HG03060 (cell line): ENCODE results near the gene CRYBA2.

Source experiments
- ATAC-seq: cut with Tn5 transposase; IDR thresholded peaks from one replicate; pipeline ENCODE4 v1.9.1; 2021; ENCODE audit warnings: low read depth, moderate number of reproducible peaks; ENCODE audit not compliant: unreplicated experiment

Gene CRYBA2

DNA sequence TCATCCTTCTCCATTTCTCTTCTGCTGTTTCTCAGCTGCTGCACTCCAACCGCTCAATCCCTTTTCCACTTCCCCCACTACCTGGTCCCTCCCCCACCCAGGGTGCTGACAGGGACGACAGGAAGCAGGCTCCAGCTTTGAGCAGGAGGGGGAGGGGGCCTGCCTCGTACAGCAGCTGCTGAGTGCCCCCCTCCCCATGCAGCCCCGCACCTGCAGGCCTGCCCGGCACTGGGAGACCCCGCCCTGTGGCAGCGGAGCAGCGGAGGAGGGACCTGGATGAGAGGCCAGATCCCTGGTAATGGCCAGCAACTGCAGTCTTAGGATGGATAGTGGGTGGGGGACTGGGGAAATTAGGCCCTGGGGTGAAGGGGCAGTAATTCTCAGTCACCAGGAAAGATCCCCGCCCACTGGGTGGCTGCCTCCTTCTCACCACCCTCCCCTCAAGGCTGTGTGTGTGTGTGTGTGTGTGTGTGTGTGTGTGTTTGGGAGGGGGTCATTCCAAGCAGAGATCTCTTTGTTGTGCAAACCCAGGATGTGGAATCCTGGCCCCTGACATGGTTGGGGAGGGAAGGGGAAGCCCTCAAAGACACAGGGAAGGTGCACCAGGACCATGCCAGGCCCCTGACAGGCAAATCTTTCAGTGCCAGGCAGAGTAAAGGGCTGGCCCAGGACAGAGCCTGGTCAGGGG is 6.8 kb upstream of the CRYBA2 start:
- no peak for ATAC-seq

DNA sequence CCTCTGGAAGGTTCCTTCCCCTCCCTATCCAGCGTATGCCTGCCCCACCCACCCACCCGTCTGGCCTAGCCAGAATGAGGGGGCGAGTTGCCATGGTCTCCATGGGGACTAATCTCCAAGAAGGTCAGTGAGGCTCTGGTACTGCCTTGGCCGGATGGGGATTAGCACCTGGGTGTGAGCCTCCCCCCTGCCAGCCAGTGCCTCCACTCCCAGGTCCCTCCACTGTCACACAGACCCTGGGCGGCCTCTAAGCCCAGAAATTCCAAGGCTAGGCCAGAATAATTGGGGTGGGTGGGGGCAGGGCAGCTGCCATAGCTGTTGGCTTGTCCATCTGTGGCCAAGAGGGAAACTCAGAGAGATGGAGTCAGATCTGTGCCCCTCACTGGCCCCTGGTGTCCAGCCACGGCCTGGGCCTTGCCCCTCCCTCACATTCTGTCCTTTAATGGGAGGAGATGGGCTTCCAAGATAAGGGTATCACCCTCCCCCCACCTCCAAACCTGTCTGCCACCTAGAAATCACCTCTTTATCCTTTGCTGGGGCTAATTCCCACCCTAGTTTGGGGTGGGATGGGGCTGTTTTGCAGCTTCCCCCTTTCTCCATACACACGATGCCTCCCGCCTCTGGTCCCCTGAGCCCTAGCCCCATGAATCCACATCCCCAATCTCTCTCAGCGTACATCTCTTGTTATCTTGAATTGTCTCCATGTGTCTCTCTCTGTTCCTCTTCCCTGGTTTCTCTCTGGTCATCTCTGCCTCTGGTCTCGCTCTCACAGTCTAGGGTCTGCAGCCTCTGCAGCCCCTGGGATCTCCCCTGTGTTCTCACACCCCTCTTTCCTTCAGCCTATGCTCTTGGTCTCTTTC is 6.0 kb upstream of the CRYBA2 start:
- no peak for ATAC-seq

DNA sequence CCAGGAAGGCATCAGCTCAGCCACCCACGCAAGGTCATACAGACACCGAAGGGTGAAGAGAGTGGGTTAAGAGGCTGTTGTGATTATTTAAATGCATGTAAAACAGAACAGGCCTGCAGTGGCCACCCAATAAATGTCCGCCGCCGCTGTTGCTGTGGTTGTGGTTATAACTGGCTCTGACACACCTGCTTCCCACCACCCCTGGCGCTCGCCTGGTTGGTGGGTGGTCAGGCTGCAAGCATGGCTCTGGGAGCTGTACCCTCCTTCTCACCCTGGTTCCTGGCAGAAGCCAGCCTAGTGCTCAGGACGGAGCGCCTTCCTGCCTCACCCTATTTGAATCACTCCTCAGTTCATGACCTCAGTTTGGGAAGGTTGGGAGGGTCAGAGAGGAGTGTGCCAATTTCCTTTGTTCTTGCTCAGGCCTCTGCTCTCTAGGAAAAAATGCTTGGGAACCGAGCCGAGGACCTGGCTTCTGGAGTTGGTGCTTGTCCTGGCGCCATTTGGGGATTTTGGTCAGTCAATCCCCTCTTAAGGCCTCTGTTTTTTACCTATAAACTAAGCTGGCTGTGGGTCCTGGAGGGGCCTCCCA is 5.3 kb upstream of the CRYBA2 start:
- no peak for ATAC-seq

DNA sequence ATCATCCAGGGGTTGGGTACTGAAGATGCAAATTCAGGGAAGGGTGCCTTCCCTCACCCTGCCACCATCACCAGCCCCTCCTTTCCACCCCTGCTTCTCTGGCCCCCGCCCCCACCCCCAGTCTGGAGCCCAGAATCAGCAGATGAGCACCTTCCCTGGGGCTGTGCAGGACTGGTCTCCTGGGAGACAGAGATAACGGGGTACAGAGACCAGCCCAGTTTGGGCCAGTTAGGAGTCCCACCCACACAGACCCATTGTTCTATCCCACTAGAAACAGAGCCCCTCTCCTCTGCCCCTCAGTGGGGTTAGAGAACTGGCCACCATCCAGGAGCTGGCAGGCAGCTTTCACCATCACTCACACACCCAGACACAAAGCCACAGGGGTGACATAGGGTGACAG is 4.5 kb upstream of the CRYBA2 start:
- no peak for ATAC-seq

DNA sequence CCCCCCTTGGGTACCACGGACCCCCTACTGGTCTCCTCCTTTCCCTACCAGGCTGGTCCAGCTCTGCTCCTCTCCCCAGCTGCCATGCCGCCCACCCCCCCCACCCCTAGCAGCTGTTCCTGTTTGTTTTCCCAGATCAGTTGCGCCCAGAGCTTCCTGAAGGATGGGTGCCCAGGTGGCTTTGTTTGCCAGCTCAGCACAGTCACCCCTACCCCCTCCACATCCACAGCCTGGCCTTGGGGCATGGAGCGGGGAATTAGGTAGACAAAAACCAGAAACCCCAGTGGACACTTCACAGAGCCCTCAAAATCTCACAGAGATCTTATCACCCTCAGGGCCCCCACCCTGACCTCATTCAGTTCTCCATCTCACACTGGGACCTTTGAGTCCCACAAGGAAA is 3.7 kb upstream of the CRYBA2 start:
- no peak for ATAC-seq

DNA sequence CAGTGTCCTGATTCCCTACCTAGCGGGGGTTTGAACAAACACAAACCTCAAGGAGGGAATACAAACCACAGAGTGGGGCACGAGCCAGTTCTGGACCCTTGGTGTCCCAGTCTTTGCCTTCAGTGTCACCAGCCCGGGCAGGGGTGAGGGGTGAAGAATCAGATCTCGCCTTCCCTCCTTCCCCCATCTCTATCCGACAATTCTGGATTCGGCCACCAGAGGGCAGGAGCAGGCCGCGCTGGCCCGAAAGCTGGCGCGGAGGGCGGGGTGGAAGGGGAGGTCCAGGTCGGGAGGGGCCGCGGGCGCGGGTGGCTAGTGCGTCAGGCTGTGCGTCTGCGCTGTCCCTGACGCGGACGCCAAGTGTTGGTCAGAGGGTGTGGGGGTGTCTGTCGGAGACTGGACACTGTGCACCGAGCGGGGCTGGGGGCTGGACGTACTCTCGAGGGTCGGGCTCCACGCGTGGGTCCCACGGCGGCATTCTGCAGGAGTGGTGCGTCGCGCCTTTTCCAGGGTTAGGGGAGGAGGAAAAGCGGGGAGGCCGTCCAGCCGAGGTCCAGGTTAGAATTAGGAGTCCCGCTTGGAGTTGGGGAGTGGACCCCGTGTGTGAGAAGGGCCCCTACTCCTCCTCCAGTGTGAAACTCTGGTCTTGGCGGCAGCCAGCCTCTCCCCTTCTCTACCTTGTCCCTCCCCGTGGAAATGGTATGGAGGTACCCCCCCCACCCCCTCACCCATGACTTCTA is 2.9 kb upstream of the CRYBA2 start:
- no peak for ATAC-seq

DNA sequence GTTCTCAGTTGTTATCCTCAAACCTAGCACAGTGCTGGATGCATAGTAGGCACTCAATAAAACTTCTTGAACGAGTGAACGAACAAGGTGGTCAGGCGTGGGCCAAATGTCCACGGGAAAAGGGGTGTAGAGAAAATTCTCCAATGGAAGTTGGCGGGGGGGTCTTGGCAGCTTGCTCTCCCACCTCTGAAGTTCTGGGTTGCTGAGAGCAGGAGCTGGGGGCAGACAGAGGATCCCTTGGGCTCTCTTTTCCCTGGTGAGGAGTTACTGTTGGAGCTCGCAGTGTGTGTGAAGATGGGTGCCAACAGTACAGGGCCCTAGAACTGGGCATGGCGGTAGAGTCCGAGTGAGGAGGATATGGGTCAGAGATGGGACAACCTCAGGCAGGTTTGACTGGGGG is 2.3 kb upstream of the CRYBA2 start:
- ATAC-seq: no peak

DNA sequence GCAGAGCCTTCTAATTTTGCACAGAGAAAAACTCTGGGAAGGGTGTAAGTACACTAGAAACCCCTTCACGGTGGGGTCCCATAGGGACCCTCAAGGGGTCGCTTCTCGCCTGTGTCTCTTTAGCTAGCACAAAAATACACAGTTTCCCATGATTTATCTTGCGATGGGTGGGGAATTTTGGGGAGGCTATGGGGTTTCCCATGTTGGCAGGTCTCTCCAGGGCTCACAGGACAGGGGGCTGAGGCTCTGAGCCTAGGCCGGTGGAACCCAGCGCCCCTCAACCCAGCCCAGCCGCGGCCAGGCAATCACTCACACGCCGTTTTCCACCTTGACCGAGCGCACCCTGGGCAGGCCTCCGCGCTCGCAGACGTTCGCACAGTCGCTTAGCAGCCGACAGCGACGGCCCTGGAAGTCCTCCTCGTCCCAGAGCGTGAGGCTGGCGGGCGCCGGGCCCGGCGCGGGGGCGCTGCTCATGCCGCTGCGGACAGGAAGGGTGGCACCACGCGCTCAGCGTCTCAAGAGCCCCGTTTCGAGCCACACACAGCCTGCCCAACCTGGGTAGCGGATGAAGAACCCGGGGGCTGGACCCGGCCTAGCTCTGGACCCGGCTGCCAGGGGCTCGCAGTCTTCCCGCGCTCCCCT is 398 bp downstream of the CRYBA2 start:
- no peak for ATAC-seq

DNA sequence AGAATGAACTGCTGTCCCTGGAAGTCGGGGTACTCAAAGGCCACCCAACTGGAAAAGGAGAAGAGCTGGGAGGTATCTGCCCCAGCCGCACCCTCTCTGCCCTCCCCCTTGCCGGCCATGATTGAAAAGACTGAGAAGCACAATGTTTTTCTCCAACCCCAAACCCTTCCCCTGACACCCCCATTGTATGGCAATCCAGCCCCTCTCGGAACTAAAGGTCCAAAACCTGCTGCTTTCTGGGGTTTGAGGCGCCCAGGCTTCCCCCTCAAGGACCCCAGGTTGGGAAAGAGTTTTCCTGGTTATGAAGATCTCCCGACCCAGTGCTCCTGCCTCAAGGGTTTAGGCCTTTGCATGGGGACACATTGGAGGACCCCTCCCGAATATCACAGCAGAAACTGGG is 1.0 kb downstream of the CRYBA2 start:
- no peak for ATAC-seq

DNA sequence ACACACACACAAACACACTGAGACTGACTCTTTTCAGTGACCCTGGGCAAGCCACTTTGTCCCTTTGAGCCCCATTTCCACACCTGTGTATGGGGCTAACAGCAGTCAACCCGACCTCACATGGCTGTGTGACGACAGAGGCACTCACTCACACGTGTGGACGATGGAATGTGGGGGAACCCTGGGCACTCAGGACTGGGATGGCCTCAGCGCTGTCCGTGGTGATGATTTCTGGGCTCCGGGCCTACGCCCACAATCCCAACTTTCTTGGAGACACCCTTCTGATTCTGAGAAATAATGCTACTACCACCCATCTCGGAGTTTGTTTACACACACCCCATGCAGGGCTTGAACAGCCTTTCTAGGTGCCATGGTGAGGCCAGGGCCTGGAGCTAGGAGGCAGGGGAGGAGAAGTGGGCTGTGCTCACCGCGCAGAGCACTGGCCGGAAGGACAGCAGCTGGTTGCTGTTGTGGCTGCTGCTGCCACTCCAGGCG is 1.5 kb downstream of the CRYBA2 start:
- ATAC-seq: no peak

DNA sequence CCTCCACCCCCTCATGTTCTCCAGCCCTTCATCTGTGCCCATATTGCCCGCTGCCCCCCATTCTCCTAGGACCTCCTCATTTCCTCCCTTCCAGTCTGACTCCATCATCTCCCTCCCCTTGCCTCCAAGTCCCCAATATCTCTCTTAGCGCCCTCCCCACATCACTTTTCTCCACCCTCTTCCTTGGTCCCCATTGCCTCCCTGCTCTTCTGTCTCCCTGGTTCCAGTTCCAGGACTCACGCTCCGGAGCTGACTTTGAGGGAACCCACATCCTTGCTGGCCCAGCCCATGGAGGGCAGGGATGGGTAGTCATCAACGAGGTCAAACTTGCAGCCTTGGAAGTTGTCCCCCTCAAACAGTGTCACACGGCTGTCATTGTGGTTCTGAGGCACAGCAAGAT is 2.6 kb downstream of the CRYBA2 start:
- ATAC-seq: no peak

DNA sequence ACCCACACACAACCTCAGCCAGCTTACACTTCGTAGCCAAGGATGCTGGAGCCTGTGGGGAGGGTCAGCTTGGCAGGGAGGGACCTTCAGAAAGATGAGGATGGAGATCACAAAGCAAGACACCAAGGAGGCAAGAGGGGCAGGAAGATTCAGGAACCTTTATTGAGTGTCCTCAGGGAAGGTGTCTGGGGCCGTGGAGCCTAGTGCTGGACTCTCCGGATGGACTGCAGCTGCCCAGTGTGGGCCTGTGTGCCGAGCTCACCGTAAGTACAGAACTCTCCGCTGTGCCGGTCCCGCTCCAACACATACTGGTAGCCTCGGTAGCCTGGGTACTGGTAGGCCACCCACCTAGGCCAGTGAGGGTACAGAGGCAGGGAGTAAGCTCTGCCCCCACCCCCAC is 3.2 kb downstream of the CRYBA2 start:
- no peak for ATAC-seq

DNA sequence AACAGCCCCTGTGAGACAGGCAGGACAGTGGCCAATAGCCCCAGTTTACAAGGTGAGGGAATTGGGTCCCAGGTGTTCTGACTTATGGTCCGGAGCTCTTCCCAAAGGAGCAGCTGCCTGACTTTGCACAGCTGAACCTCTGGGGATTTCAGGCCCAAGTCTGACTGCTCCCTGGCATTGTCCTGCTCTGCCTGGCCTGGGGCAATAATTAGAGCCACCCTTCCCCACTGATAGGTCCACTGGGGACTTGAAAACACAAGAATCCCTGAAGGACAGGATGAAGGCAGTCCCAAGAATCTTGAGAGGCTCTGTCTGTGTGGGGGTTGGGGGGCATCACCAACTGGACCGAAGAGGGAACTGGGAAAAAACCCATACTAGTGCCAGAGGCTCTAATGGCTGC is 4.6 kb downstream of the CRYBA2 start:
- no peak for ATAC-seq

DNA sequence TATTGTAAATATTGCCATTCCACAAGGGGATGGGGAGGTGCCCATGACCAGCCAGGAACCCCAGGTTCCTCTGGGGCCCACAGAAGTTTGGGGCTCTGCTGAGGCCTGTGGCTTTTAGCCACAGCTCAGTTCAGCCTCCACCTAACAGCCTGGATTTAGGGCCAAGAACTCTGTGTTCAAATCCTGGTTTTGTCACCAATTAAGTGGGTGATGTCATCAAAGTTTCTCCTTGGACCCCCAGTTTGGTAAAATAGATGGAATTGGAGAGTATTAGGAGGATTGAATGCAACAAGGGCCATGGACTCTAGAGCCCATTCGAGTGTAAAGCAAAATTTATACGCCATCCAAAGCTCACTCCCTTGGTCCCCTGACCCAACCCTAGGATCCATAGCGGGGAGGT is 5.1 kb downstream of the CRYBA2 start:
- ATAC-seq: no peak

DNA sequence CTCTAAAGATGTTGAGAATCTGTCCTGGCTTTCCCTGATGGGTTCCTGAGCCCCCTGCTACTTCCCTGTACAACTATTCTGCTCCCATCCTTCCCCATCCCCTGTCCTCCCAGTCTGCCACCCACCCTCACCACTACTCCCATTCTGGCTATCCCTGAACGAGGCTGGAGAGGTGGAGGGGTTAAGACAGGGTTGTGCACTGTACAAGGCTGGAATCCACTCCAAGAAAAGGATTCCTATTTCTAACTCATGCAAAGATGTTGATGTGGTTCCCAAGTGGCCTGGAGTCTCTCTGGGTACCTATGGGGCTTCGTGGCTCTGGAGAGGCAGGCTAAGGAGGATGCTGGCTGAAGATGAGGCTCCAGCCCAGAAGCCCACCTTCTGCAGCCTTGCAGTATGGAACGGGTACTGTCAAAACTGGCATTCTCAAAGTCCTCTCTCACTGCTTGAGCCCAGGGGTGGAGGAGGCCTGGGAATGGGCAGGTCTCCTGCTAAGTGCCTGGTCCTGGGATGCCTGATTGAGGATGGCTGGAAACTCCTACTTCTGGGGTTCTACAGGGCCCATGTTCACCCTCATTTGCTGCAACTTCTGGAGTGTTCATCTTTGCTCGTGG is 7.0 kb downstream of the CRYBA2 start:
- ATAC-seq: no peak

DNA sequence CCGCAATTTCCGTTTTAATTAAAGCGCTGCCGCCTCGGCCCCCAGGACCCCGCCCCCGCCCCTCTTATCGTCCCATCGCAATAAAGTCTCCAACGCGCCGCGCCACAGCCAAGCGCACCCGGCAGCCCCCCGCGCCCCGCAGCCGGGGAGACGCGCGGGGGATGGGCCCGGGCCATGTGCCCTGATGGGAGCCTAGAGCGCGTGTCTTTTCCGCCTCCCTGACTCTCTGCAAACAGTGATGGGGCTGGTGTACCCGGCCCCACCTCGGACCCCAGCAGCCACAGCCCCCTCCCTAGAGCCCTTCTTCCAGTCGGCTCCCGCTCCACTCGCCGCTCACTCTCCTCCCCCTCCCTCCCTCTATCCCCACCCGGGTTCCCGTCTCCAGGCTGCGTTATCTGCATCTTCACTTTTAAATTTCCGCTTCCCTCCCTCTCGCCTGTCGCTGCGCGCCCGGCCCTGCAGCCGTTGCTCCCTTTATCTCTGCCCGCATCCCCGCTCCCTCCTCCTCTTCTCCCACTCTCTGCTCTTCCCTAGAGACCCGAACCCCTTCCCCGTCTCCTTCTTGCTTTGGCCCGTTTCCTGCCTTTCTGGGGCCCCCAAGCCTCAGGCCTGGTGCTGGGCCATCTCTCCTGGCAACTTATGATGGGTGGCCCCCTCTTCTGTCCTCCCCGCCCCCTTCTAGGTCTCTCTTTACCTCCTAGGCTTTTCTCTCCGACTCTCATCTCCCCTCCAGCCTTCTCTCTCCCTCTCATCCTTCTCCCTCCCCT is 7.7 kb downstream of the CRYBA2 start:
- no peak for ATAC-seq

DNA sequence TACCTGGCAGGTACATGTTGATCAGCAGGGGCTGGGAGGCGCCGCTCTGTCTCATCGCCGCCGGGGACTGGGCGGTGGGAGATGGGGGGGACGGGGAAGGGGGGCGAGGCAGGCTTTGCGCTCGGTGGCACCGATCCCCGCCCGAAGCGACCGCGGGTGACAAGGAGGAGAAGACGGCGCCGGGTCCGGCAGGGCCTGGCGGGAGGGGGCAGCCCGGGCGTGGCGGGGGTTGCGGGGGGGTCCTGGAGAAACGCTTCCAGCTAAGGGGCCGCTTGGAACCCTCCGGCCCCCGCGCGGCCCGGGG is 8.2 kb downstream of the CRYBA2 start, which contains the start of gene FEV:
Gene FEV, minus strand, starts transcription at position 164 of the 304 bp plus-strand sequence. Its CDS starts 109 bp downstream, at position 55.
- ATAC-seq: no peak

DNA sequence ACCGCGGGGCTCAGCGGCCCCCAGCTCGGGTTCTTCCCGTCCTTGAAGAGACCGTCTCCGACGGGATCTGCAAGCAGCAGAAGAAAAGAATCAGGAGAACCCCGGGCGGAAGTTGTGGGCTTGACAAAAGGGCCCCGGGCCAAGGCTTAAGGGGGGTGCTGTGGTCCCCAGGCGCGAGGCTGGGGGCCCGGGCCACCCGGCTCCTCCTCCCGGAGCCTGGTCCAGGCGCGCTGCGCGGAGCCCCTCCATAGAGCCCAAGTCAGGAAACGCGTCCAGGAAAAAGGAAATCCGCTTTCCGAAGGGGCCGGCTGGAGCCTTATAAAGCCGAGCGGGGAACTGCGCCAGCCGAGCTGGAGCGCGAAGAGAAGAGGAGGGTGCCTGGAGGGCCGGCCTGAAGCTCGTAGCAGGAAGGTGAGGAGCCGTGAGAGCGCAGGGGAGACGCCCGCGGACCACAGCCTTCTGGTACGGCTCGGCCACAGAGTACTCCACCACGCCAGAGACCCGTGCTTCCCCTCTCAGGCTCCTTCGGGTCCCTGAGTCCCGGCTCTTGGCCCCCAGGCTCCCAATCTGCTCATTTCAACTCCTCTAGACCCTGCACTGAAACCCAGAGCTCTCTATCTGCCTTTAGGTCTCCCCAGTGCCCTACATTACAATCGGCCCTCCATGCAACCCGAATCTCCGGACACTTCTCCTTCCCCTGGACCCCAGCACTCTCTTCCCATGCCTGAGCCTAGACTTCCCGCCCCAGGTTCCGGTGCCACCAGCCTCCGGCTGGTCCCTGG is 8.8 kb downstream of the CRYBA2 start:
- ATAC-seq: no peak

DNA sequence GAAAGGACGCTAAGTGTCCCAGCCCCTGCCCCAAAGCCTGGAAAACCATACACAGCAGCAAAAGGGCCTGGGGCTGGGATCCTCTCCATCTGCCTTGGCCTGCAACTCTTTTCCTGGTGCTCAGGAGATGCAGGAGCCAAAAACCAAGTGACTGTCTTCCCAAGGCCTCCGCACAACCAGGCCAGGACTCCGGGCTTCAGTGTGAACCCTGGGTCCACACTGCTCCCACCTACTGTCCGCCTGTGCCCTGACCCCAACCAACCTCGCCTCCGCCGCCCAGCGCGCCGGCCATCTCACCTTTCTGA is 9.3 kb downstream of the CRYBA2 start:
- ATAC-seq: no peak
